K562 (cell line): ENCODE results near the gene RSBN1L. TPM values are rescaled to one million over a fixed set of nuclear protein-coding genes. Genes with fewer than 3 reads are reported as not detected.

Experiments
- ATAC-seq: fragments of 200-7000 bp; cut with Tn5 transposase; 3 replicates; pipeline ENCODE4 v1.9.1; 2020; ENCODE audit warnings: moderate library complexity
- BruUV-seq: library from RNA; stranded (reverse); fragments of 400-500 nt; replicated peaks from 2 replicates; lab custom pipeline; 2021; lab: Mats Ljungman, UMichigan
- CTCF ChIA-PET: fragments of 300-600 bp; formaldehyde crosslinking; extraction: SDS; loops from one replicate; lab custom pipeline; 2021; ENCODE audit warnings: low intra/inter-chr PET ratio; lab: Yijun Ruan, JAX
- POLR2A ChIA-PET: fragments of 300-600, 350-650 bp; sonication (Branson Sonifier 250); formaldehyde crosslinking; extraction: SDS; loops from one replicate; lab custom pipeline; 2021; ENCODE audit warnings: antibody characterized with exemption, inconsistent platforms; lab: Yijun Ruan, JAX
- DNase-seq, 4 experiments: peaks; one replicate each; pipeline versions ENCODE4 v3.0.0 to v3.0.0-alpha.2; 2011 to 2018; ENCODE audit warnings: low spot score in 3 of 4, mixed read lengths in 3 of 4; ENCODE audit errors: extremely low read depth in 1 of 4
- FAIRE-seq: peaks from 2 replicates; lab custom pipeline; 2011; peaks lifted over from hg19 to GRCh38; lab: Jason Lieb, UNC
- H2AFZ ChIP-seq: 2 replicates; pipeline ENCODE4 v1.6.0; 2011; ENCODE audit warnings: low read depth, low read length, control low read depth, inconsistent platforms
- H3K27ac ChIP-seq: fragments of 200-600 bp; 3 replicates; pipeline ENCODE4 v1.8.0; 2011; ENCODE audit warnings: low read depth, mild to moderate bottlenecking, control low read depth, inconsistent platforms, low read length, moderate library complexity, mixed read lengths; ENCODE audit errors: extremely low read depth
- H3K27me3 ChIP-seq, 2 experiments: fragments of 300-600 bp in 1 of 2; 2 replicates in 1 of 2; 3 replicates in 1 of 2; pipeline versions ENCODE4 v1.6.0 to v1.8.0; 2011; ENCODE audit warnings: inconsistent platforms in 2 of 2, low read length in 2 of 2, mild to moderate bottlenecking in 1 of 2, mixed read lengths in 1 of 2, moderate library complexity in 1 of 2; ENCODE audit not compliant: control insufficient read depth in 2 of 2, insufficient read depth in 2 of 2
- H3K36me3 ChIP-seq: fragments of 300-600 bp; 3 replicates; pipeline ENCODE4 v1.8.0; 2011; ENCODE audit warnings: mild to moderate bottlenecking, low read length, inconsistent platforms; ENCODE audit not compliant: control insufficient read depth, insufficient read depth
- H3K4me1 ChIP-seq, 2 experiments: fragments of 200-600 bp in 1 of 2; replicated peaks in 1 of 2; 2 replicates in 1 of 2; 3 replicates in 1 of 2; pipeline versions ENCODE4 v1.5.1 to v1.8.0; 2011; ENCODE audit warnings: inconsistent platforms in 2 of 2, low read length in 2 of 2, mild to moderate bottlenecking in 1 of 2, mixed read lengths in 1 of 2, moderate library complexity in 1 of 2; ENCODE audit not compliant: control insufficient read depth in 2 of 2, insufficient read depth in 2 of 2
- H3K4me2 ChIP-seq: 2 replicates; pipeline ENCODE4 v1.6.1; 2011; ENCODE audit warnings: low read length, control low read depth, inconsistent platforms, mixed read lengths; ENCODE audit not compliant: insufficient read depth
- H3K4me3 ChIP-seq: fragments of 200-600 bp; sonication (generic), shearing (Covaris generic); 2 replicates; pipeline ENCODE4 v1.5.1; 2016; ENCODE audit warnings: control low read depth, inconsistent platforms
- H3K79me2 ChIP-seq: fragments of 200-600 bp; 3 replicates; pipeline ENCODE4 v1.8.0; 2011; ENCODE audit warnings: low read length, inconsistent platforms; ENCODE audit not compliant: control insufficient read depth, insufficient read depth
- H3K9ac ChIP-seq, 2 experiments: 2 replicates each; pipeline versions ENCODE4 v1.6.0 to v1.6.1; 2011; ENCODE audit warnings: low read depth in 2 of 2, low read length in 2 of 2, control low read depth in 1 of 2, inconsistent platforms in 1 of 2, mild to moderate bottlenecking in 1 of 2, mixed read lengths in 1 of 2; ENCODE audit not compliant: insufficient read depth in 1 of 2
- H3K9me1 ChIP-seq: one replicate; pipeline ENCODE4 v1.6.0; 2011; ENCODE audit warnings: inconsistent platforms, mild to moderate bottlenecking, low read length, moderate library complexity; ENCODE audit not compliant: control insufficient read depth, insufficient read depth
- H3K9me3 ChIP-seq: replicated peaks from 2 replicates; pipeline ENCODE4 v1.5.1; 2011; ENCODE audit warnings: low read depth, low read length, inconsistent platforms; ENCODE audit not compliant: control insufficient read depth, insufficient read depth
- H4K20me1 ChIP-seq: replicated peaks from 2 replicates; pipeline ENCODE4 v1.6.1; 2011; ENCODE audit warnings: low read length, inconsistent platforms, mixed read lengths; ENCODE audit not compliant: control insufficient read depth, insufficient read depth
- ATF1 ChIP-seq, 2 experiments: fragments of 450-650 bp in 1 of 2; IDR thresholded peaks; 2 replicates each; pipeline ENCODE4 v1.6.1; 2016; ENCODE audit warnings: missing compliant biosample characterization in 1 of 2, missing genetic modification characterization in 1 of 2
- CREB1 ChIP-seq, 2 experiments: sonication (generic) in 1 of 2; formaldehyde crosslinking in 1 of 2; IDR thresholded peaks; 2 replicates each; pipeline versions ENCODE4 v1.6.1 to v1.8.0; 2012 to 2022; ENCODE audit warnings: inconsistent platforms in 1 of 2, mild to moderate bottlenecking in 1 of 2, missing genetic modification reagents in 1 of 2, moderate library complexity in 1 of 2
- L3MBTL2 ChIP-seq: fragments of 450-650 bp; IDR thresholded peaks from 2 replicates; pipeline ENCODE4 v1.6.1; 2016; ENCODE audit warnings: mild to moderate bottlenecking, moderate library complexity
- NCOA2 ChIP-seq, 2 experiments: fragments of 450-650 bp; IDR thresholded peaks; 2 replicates each; pipeline ENCODE4 v1.6.1; 2018; ENCODE audit warnings: mild to moderate bottlenecking in 2 of 2, moderate library complexity in 1 of 2; ENCODE audit not compliant: partially characterized antibody in 2 of 2
- SMC3 ChIP-seq: conservative IDR thresholded peaks from 2 replicates; pipeline ENCODE4 v1.6.1; 2011; ENCODE audit warnings: low read depth, low read length, improper control_type of control experiment; ENCODE audit not compliant: insufficient read depth
- SPI1 ChIP-seq: IDR thresholded peaks from 2 replicates; pipeline ENCODE4 v1.6.1; 2011; ENCODE audit warnings: low read depth, low read length, control low read depth, borderline replicate concordance
- ZBTB7A ChIP-seq: IDR thresholded peaks from 2 replicates; pipeline ENCODE4 v1.6.1; 2011; ENCODE audit warnings: low read depth, mild to moderate bottlenecking, low read length, moderate library complexity, borderline replicate concordance; ENCODE audit not compliant: control insufficient read depth
- ZNF146 ChIP-seq: IDR thresholded peaks from one replicate; pipeline ENCODE4 v1.6.1; 2018; ENCODE audit warnings: missing compliant biosample characterization; ENCODE audit not compliant: unreplicated experiment
- ZNF263 ChIP-seq: sonication (generic); formaldehyde crosslinking; IDR thresholded peaks from 2 replicates; pipeline ENCODE4 v1.8.0; 2022; ENCODE audit warnings: mild to moderate bottlenecking, missing genetic modification reagents, borderline replicate concordance
- ZNF316 ChIP-seq: fragments of 450-650 bp; IDR thresholded peaks from 2 replicates; pipeline ENCODE4 v1.6.1; 2016
- ZNF318 ChIP-seq, 2 experiments: fragments of 450-650 bp; IDR thresholded peaks; 2 replicates each; pipeline ENCODE4 v1.6.1; 2016; ENCODE audit warnings: mild to moderate bottlenecking in 2 of 2, borderline replicate concordance in 1 of 2, low read depth in 1 of 2, moderate library complexity in 1 of 2
- WGBS: fragments of 100-300 bp; shearing (Covaris generic); methylation state at CpG from one replicate; pipeline ENCODE4 v1.1.6; 2016; ENCODE audit warnings: low coverage, mixed read lengths; ENCODE audit not compliant: insufficient coverage; ENCODE audit errors: missing lambda C conversion rate; 5-methylcytosine and 5-hydroxymethylcytosine counted together
- in situ Hi-C: fragments of 300-500 bp; cut with MboI; formaldehyde crosslinking; loops from 4 replicates; pipeline ENCODE4 v1.15.0; 2018; ENCODE audit warnings: inconsistent platforms, mixed read lengths
- intact Hi-C: fragments of 100-400 bp; cut with micrococcal nuclease; formaldehyde crosslinking; loops from 2 replicates; pipeline ENCODE4 v1.14.2; 2022
- polyA plus RNA-seq, 8 experiments: library from polyadenylated mRNA; depleted of rRNA in 4 of 8; stranded (reverse) in 5 of 8; unstranded in 3 of 8; fragments of >200 nt; fragmentation: Nextera tagmentation in 2 of 8; fragmentation: Illumina TruSeq in 1 of 8; extraction: Ambion mirVana in 2 of 8; extraction: Trizol in 1 of 8; gene quantifications; 2 replicates each; pipeline versions ENCODE4 v1.2.1 to v1.2.3, GENCODE V29; 2011 to 2014; ENCODE audit warnings: inconsistent platforms in 1 of 8, missing spikeins in 1 of 8
- total RNA-seq, 7 experiments: library from RNA; depleted of rRNA in 6 of 7; stranded (reverse); fragments of >200 nt in 6 of 7; fragmentation: Illumina TruSeq in 2 of 7; extraction: Trizol in 2 of 7; gene quantifications; 2 replicates each; pipeline versions ENCODE4 v1.2.1 to v1.2.3, GENCODE V29; 2011 to 2021; ENCODE audit warnings: low replicate concordance in 1 of 7

The RSBN1L gene
- total and polyA plus RNA-seq, 9 of the 15 experiments (the other 6 are each of a cell fraction or from before 2014, with no cell fraction given), result 6.2 to 35.2 (median 20.1) TPM

GRCh38 chr7:77799078-77799964, 103.1 kb downstream of the RSBN1L start (continued):
- peak; percentile 28 for TF ChIP-seq L3MBTL2
- peak; percentile 85 for TF ChIP-seq SPI1
- peak; percentile 89 for TF ChIP-seq ZBTB7A
- TF ChIP-seq ZNF146, result no peak

- Histone ChIP-seq H3K9me1 (no peaks in the 10 kb centered on the region), H3K4me1 (peaks cover 16 to 25% of the 10 kb centered on the region in 2 experiments; a peak in 4 of 5 replicates), H3K4me3 (peak overlapping the region; percentile 75), H3K36me3 (peaks cover 20% of the 10 kb centered on the region), H3K27ac (peak overlapping the region; percentile 86), H3K9me3 (no peaks in the 10 kb centered on the region), H2AFZ (peak overlapping the region; percentile 2; the same call in 1 of the 2 replicates), H3K79me2 (peaks cover 96% of the 10 kb centered on the region), H3K4me2 (peak overlapping the region; percentile 92), H4K20me1 (no peaks in the 10 kb centered on the region), H3K27me3 (no peaks in the 10 kb centered on the region), H3K9ac (peak overlapping the region in 1 of 2 experiments; percentile 87; a peak in 3 of 4 replicates)
- 2% methylated on average over 4 of the region's 4 CpGs for WGBS
- ChIA-PET POLR2A (interaction anchor here (1.4 kb wide), 1 partner anchor 30 kb away, joined by 5 read pairs; no protein-coding TSS in a partner anchor), CTCF (no interaction called here)
- DNase-seq, result peak; percentile 48 to 90 (median 68)
- ATAC-seq, result peak; percentile 40
- in situ Hi-C loops, result no loop called here
- intact Hi-C loops, result loop anchor here (1.0 kb wide), 1 partner anchor 103 kb away; no protein-coding TSS in a partner anchor
- TSS peak; percentile 38 for BruUV-seq
- peak; percentile 93 for FAIRE-seq
- TF ChIP-seq ZNF263 (CRISPR knock-in tag) (no peak), CREB1 (IDR thresholded peaks at IDR 0.05) (peak; percentile 11; the same call in 1 of the 2 replicates), CREB1 (CRISPR knock-in tag; IDR thresholded peaks at IDR 0.05) (no peak), ZNF316 (no peak), NCOA2 (IDR thresholded peaks at IDR 0.05; ENCODE audit: partially characterized antibody in 2 of 2) (no peak), ATF1 (CRISPR knock-in tag; IDR thresholded peaks at IDR 0.05) (no peak), ATF1 (tag; IDR thresholded peaks at IDR 0.05) (peak; percentile 31; the same call in 1 of the 2 replicates), ZNF318 (IDR thresholded peaks at IDR 0.05; ENCODE audit: borderline replicate concordance in 1 of 2, low read depth in 1 of 2) (no peak), SMC3 (no peak)
These were observed 103.9 kb downstream of the RSBN1L start for GRCh38 chr7:77800158-77800557.
